GM10266 (cell line): ENCODE data around the gene PPDPF.

ENCODE experiments used
- DNase-seq: peaks from one replicate; pipeline ENCODE4 v3.0.0; 2012; ENCODE audit errors: extremely low spot score
- CTCF ChIP-seq: IDR thresholded peaks from 2 replicates; pipeline ENCODE4 v1.5.1; 2012; ENCODE audit warnings: mild to moderate bottlenecking, low read depth; ENCODE audit not compliant: control insufficient read depth, insufficient read depth; ENCODE audit errors: missing control alignments

PPDPF gene

GRCh38 chr20:63488315-63489251 is 32.0 kb upstream of the PPDPF start:
- TF ChIP-seq CTCF = no peak

GRCh38 chr20:63490416-63490815 is 30.1 kb upstream of the PPDPF start:
- DNase-seq = no peak
- TF ChIP-seq CTCF = no peak

More at GRCh38 chr20:63488315-63489251, 32.0 kb upstream of the PPDPF start:
- DNase-seq = no peak

DNA sequence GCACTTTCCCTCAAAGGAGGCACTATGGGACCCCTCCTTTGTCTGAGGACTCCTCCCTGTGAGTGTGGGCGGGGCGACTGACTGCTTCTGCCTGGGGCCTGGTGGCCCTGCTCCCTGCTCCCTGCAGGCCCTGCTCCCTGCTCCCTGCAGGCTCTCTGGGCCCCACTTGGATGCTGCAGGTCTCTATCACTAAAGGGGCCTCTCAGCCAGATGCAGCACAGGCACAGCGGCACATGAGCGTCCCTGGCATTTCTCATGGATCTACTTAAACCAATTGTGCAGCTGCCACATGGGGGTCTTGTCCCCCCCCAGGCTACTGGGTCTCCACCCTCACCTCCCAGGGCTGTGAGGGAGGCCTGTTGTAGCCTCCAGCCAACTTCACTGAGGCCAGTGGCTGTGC is 29.5 kb upstream of the PPDPF start:
- DNase-seq = no peak
- no peak for TF ChIP-seq CTCF

GRCh38 chr20:63491635-63492230 is 28.8 kb upstream of the PPDPF start:
- no peak for DNase-seq
- TF ChIP-seq CTCF = no peak

DNA sequence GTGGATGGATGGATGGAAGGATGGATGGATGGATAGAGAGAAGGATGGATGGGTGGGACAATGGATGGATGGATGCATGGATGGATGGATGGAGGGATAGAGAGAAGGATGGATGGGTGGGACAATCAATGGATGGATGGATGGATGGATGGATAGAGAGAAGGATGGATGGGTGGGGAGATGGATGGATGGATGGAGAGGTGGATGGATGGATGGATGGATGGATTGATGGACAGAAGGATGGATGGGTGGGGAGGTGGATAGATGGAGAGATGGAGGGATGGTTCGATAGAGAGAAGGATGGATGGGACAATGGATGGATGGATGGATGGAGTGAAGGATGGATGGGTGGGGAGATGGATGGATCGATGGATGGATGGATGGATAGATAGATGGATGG is 28.0 kb upstream of the PPDPF start:
- no peak for DNase-seq
- no peak for TF ChIP-seq CTCF

DNA sequence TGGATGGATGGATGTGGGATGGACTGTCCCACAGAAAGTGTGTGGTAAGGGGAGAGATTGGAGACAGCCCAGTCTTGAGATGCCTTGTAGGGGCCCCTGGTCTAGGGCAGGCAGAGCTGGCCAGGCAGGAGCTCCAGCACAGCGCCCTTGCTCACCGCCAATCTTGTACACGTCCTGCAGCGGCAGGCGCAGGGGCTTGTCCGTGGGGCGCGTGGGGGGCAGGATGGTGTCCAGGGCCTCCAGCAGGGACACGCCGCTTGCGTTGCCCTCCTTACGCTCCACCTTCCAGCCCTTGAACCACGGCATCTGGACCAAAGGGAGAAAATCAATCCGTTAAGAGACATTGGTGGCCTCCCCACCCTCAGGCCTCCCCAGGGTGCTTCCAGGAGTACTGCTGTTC is 27.6 kb upstream of the PPDPF start:
- no peak for DNase-seq
- TF ChIP-seq CTCF = no peak

DNA sequence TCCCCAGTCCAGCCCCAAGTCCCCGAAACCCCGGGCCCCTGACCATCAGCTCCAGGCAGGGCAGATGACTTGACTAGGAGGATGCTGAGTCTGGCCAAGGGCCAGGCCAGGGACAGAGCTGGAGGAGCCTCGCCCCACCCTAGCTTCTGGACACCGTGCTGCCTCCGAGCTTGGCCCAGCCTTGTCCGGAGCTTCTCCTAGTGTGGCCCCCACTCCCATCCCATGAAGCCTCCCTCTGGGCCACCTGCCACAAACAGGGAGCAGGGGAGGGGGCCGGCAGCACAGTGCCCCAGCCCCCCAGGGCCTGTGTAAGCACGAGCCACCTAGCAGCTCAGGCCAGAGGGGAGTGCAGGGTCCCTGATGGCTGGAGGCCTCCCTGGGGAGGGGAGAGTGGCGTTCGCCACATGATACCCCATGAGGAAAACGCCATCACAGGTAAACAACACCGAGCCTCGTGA is 27.0 kb upstream of the PPDPF start:
- no peak for TF ChIP-seq CTCF
- DNase-seq = no peak
